ENCODE measurements around the gene DENND1C.

Gene DENND1C

DNA sequence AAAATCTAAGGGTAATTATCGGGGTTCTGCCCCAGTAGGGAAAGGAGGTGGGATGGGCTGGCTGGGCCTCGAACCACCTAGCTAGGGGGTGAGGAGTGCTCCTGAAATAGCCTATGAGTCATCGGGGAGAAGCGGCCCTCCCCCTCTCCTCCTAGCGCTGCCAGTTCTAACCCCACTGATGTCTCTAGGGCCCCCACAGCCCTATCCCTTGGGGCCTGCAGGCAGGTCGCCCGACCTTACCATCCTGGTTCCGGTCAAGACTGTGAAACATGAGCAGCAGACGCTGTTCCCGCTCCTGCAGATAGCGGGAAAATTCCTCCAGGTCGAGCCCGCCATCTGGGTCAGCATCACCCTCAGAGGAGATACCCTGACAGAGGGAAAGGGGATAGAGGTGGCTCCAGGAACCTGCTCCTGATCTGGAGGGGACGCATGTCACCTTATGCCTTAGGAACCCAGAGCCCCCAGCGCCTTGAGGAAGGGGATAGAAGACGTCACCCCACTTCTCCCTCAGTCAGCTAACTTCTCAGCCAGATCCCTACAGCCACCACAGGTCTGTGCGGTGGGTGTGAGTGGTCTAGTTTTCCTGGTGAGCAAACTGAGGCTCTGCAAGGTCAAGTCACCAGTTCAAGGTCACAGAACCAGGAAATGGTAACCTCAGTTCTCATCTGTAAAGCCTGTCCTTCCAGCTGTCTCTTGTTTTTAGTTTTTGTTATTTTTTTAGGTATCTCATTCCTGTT lies 23.5 kb downstream of the DENND1C start:
- DNase-seq (ENCODE audit: low spot score) = peak; percentile 61
- TF ChIP-seq, protein P1, sequence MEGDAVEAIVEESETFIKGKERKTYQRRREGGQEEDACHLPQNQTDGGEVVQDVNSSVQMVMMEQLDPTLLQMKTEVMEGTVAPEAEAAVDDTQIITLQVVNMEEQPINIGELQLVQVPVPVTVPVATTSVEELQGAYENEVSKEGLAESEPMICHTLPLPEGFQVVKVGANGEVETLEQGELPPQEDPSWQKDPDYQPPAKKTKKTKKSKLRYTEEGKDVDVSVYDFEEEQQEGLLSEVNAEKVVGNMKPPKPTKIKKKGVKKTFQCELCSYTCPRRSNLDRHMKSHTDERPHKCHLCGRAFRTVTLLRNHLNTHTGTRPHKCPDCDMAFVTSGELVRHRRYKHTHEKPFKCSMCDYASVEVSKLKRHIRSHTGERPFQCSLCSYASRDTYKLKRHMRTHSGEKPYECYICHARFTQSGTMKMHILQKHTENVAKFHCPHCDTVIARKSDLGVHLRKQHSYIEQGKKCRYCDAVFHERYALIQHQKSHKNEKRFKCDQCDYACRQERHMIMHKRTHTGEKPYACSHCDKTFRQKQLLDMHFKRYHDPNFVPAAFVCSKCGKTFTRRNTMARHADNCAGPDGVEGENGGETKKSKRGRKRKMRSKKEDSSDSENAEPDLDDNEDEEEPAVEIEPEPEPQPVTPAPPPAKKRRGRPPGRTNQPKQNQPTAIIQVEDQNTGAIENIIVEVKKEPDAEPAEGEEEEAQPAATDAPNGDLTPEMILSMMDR (IDR thresholded peaks at IDR 0.05; ENCODE audit: extremely low read depth, insufficient read depth, missing control alignments) = no peak
- in situ Hi-C loops (cut with MboI; ENCODE audit: low pct_unique_long_range_greater_than_20kb, low sequenced_read_pairs, unreplicated experiment) = no loop called here

DNA sequence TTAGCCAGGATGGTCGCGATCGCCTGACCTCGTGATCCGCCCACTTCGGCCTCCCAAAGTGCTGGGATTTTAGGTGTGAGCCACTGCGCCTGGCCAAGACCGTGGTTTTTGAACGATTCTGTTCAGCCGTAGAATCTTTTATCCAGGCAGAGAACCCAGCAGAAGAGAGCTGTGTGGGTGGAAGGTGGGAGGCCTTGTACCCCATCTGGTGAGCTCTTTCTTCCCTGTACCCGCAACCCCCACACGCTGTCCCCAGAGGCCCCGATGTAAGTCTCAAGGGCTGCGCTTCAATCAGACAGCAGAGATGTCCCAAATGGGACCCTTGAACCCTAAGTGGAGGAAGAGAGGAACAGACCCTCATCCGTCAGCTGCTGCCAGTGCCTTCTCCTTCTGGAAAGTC lies 25.7 kb downstream of the DENND1C start:
- in situ Hi-C loops (cut with MboI; ENCODE audit: low pct_unique_long_range_greater_than_20kb, low sequenced_read_pairs, unreplicated experiment) = no loop called here
- TF ChIP-seq, protein P1 (IDR thresholded peaks at IDR 0.05; ENCODE audit: extremely low read depth, insufficient read depth, missing control alignments) = no peak
- DNase-seq (ENCODE audit: low spot score) = no peak

DNA sequence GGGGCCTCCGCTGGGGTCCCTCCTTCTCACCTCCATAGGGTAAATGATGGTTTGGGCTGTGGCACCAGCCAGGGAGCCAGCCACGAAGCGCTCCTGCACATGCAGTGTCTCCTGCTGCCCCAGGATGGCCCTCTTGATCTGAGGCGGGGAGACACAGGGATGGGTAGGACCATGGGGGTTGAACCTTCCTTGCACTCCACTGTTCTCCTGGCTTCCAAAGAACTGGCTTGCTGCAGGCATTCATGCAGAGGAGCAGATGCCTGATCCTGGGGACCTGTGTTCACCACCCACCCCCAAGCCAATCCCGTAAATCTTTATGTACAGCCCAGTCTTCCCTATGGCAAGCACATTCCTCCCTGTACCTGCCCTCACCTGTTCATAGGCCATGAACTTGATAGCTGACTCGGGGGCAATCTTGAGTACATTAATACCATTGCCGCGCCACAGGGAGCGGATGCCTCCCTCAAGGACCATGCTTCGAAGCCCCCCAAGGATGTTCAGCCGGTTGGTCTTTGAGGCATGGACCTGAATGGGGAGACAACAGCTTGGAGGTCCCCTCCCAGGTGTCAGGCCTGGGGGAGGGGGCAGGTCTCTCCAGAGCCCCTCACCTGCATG lies 27.5 kb downstream of the DENND1C start:
- in situ Hi-C loops (cut with MboI; ENCODE audit: low pct_unique_long_range_greater_than_20kb, low sequenced_read_pairs, unreplicated experiment) = no loop called here
- TF ChIP-seq, protein P1 (IDR thresholded peaks at IDR 0.05; ENCODE audit: extremely low read depth, insufficient read depth, missing control alignments) = no peak

DNA sequence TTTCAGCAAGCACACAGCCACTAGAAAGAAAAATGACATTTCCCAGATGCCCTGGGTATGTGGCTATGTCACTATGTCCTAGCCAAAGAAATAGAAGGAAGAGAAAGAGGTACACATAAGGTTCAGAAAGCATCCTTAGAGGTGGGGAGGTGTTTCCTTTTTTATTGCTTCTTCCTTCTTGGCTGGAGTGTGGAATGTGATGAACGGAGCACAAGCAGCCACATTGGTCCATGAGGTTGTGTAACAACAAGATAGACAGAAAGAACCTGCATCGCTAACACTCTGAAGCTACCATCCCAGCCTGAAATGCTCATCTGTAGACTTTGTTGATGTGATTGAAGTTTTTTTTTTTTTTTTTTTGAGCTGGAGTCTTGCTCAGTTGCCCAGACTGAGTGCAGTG lies 28.7 kb downstream of the DENND1C start:
- no peak for DNase-seq (ENCODE audit: low spot score)
- TF ChIP-seq, protein P1 (IDR thresholded peaks at IDR 0.05; ENCODE audit: extremely low read depth, insufficient read depth, missing control alignments) = no peak
- in situ Hi-C loops (cut with MboI; ENCODE audit: low pct_unique_long_range_greater_than_20kb, low sequenced_read_pairs, unreplicated experiment) = no loop called here

More for the DNA sequence above, 27.5 kb downstream of the DENND1C start:
- no peak for DNase-seq (ENCODE audit: low spot score)

DNA sequence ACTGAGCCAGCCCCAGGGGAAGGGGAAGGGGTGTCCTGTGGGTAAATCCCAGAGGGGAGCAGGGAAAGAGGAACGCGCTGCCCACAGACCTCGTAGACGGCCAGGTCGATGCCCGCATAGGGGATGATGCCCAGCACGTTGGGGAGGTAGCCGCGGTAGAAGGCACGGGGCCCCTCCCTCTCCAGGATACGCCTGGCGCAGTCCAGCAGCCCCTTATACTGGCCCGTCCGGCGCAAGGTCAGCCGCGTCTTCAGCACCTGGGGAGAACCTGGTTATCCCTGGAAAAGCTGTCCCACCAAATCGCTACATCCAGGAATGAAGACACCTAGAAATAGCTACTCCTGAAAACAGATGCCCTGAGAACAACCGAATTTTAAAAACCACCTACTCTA lies 29.4 kb downstream of the DENND1C start:
- TF ChIP-seq, protein P1 (IDR thresholded peaks at IDR 0.05; ENCODE audit: extremely low read depth, insufficient read depth, missing control alignments) = no peak
- DNase-seq (ENCODE audit: low spot score) = no peak
- in situ Hi-C loops (cut with MboI; ENCODE audit: low pct_unique_long_range_greater_than_20kb, low sequenced_read_pairs, unreplicated experiment) = no loop called here

DNA sequence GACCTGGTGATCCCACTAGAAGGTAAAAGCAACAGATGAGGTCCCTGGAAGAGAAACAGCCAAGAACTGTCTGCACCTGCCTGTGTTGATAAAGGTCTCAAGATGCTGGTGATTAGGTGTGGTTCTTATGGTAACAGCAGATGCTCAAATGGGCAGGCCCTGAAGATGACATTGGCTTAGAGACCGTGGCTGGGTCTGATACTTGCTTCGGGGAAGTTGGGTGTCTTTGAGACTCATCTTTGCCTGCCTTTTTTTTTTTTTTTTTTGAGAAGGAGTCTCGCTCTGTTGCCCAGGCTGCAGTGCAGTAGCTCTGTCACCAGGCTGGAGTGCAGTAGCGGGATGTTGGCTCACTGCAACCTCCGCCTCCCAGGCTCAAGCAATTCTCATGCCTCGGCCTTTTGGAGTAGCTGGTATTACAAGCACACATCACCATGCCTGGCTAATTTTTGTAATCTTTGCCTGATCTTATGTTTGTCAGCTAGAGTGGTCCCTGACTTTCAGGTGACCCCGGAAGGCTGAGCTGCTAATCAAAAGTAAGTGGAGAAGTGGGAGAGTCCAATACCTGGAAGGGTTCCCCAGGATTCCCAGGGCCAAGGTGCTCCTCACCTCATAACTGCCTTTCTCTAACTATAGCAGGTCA lies 29.9 kb downstream of the DENND1C start:
- in situ Hi-C loops (cut with MboI; ENCODE audit: low pct_unique_long_range_greater_than_20kb, low sequenced_read_pairs, unreplicated experiment) = no loop called here
- TF ChIP-seq, protein P1 (IDR thresholded peaks at IDR 0.05; ENCODE audit: extremely low read depth, insufficient read depth, missing control alignments) = no peak
- no peak for DNase-seq (ENCODE audit: low spot score)
